HFFc6 (cell line): ENCODE results near the gene THRB. TPM values are rescaled to one million over a fixed set of nuclear protein-coding genes. Genes with fewer than 3 reads are reported as not detected.

Experiments
- DNase-seq: peaks from one replicate; pipeline ENCODE4 v3.0.0-alpha.2; 2018
- H3K27ac Mint-ChIP-seq: 2 replicates; pipeline ENCODE4 v1.8.0; 2020; ENCODE audit warnings: mild to moderate bottlenecking, mixed read lengths
- H3K27me3 Mint-ChIP-seq: 2 replicates; pipeline ENCODE4 v1.8.0; 2021; ENCODE audit warnings: mild to moderate bottlenecking, moderate library complexity, mixed read lengths; ENCODE audit not compliant: insufficient read depth
- H3K36me3 Mint-ChIP-seq: 2 replicates; pipeline ENCODE4 v1.8.0; 2021; ENCODE audit warnings: low read depth, mixed read lengths
- H3K4me1 Mint-ChIP-seq: 2 replicates; pipeline ENCODE4 v1.8.0; 2020; ENCODE audit warnings: low read depth, mixed read lengths
- H3K4me3 Mint-ChIP-seq: 2 replicates; pipeline ENCODE4 v1.8.0; 2020; ENCODE audit warnings: mild to moderate bottlenecking, moderate library complexity, mixed read lengths
- H3K9me3 Mint-ChIP-seq: 2 replicates; pipeline ENCODE4 v1.8.0; 2020; ENCODE audit warnings: mild to moderate bottlenecking, mixed read lengths
- CTCF ChIP-seq: fragments of 200-600 bp; sonication (generic); IDR thresholded peaks from 2 replicates; pipeline ENCODE4 v1.5.0; 2021; ENCODE audit warnings: antibody characterized with exemption, mild to moderate bottlenecking
- total RNA-seq, 6 experiments: library from RNA; stranded (reverse); fragmentation: NEBNext Ultra II Directional; extraction: Animal tissue kit (Norgen Biotek cat#: 25700); gene quantifications; 2 replicates in 1 of 6; 3 replicates in 5 of 6; pipeline ENCODE4 v1.2.3, GENCODE V29; 2021

THRB gene
- total RNA-seq, 6 experiments from 2014 or later, result not detected

- Mint-ChIP-seq H3K36me3 (no peaks in the 10 kb centered on the region), H3K4me1 (no peaks in the 10 kb centered on the region), H3K4me3 (no peak overlapping the region), H3K27ac (no peak overlapping the region), H3K27me3 (no peaks in the 10 kb centered on the region), H3K9me3 (peaks cover 9% of the 10 kb centered on the region)
- no peak for TF ChIP-seq CTCF
- DNase-seq, result no peak
Measured at GRCh38 chr3:24332092-24332491, 162.6 kb downstream of the THRB start.

GRCh38 chr3:24323272-24323671 lies 171.4 kb downstream of the THRB start:
- peaks cover under 1% of the 10 kb centered on the region for H3K27me3 Mint-ChIP-seq
- no peaks in the 10 kb centered on the region for H3K36me3 Mint-ChIP-seq
- DNase-seq, result no peak
- H3K27ac Mint-ChIP-seq, result no peak overlapping the region
- no peaks in the 10 kb centered on the region for H3K4me1 Mint-ChIP-seq
- H3K9me3 Mint-ChIP-seq, result peaks cover under 1% of the 10 kb centered on the region
- H3K4me3 Mint-ChIP-seq, result no peak overlapping the region
- no peak for TF ChIP-seq CTCF

GRCh38 chr3:24320601-24321000 lies 174.0 kb downstream of the THRB start:
- H3K9me3 Mint-ChIP-seq, result peaks cover 11% of the 10 kb centered on the region; the same call in 1 of the 2 replicates
- no peak overlapping the region for H3K27ac Mint-ChIP-seq
- no peak for DNase-seq
- no peaks in the 10 kb centered on the region for H3K4me1 Mint-ChIP-seq
- no peak overlapping the region for H3K4me3 Mint-ChIP-seq
- H3K27me3 Mint-ChIP-seq, result peaks cover 2% of the 10 kb centered on the region
- H3K36me3 Mint-ChIP-seq, result no peaks in the 10 kb centered on the region
- no peak for TF ChIP-seq CTCF

- DNase-seq, result peak; percentile 8
- H3K27me3 Mint-ChIP-seq, result peaks cover 2% of the 10 kb centered on the region
- no peaks in the 10 kb centered on the region for H3K36me3 Mint-ChIP-seq
Measured at GRCh38 chr3:24318677-24319287, 175.9 kb downstream of the THRB start.

GRCh38 chr3:24316887-24317383 lies 177.7 kb downstream of the THRB start:
- H3K27me3 Mint-ChIP-seq, result peaks cover 2% of the 10 kb centered on the region
- H3K4me3 Mint-ChIP-seq, result no peak overlapping the region
- H3K36me3 Mint-ChIP-seq, result no peaks in the 10 kb centered on the region
- no peak for TF ChIP-seq CTCF
- H3K4me1 Mint-ChIP-seq, result no peaks in the 10 kb centered on the region
- peaks cover 11% of the 10 kb centered on the region for H3K9me3 Mint-ChIP-seq
- no peak for DNase-seq
- no peak overlapping the region for H3K27ac Mint-ChIP-seq

More at GRCh38 chr3:24318677-24319287, 175.9 kb downstream of the THRB start:
- Mint-ChIP-seq H3K9me3 (peaks cover 11% of the 10 kb centered on the region; the same call in 1 of the 2 replicates), H3K27ac (no peak overlapping the region), H3K4me3 (no peak overlapping the region), H3K4me1 (no peaks in the 10 kb centered on the region)
- TF ChIP-seq CTCF, result no peak
